M059J (cell line): ENCODE results near the gene PDGFA. TPM values are rescaled to one million over a fixed set of nuclear protein-coding genes. Genes with fewer than 3 reads are reported as not detected.
A peak's percentile ranks its signal among the peaks of the same experiment; 100 is the strongest.

ENCODE experiments used
- DNase-seq: peaks from one replicate; pipeline ENCODE4 v3.0.0-alpha.2; 2012; ENCODE audit warnings: low read depth
- total RNA-seq: library from RNA; depleted of rRNA; stranded (reverse); fragments of >200 nt; shearing (Covaris generic); gene quantifications from 2 replicates; pipeline ENCODE4 v1.2.3, GENCODE V29; 2014

Gene PDGFA
- total RNA-seq, 1 experiment from 2014 or later, result 6.3 TPM

DNA sequence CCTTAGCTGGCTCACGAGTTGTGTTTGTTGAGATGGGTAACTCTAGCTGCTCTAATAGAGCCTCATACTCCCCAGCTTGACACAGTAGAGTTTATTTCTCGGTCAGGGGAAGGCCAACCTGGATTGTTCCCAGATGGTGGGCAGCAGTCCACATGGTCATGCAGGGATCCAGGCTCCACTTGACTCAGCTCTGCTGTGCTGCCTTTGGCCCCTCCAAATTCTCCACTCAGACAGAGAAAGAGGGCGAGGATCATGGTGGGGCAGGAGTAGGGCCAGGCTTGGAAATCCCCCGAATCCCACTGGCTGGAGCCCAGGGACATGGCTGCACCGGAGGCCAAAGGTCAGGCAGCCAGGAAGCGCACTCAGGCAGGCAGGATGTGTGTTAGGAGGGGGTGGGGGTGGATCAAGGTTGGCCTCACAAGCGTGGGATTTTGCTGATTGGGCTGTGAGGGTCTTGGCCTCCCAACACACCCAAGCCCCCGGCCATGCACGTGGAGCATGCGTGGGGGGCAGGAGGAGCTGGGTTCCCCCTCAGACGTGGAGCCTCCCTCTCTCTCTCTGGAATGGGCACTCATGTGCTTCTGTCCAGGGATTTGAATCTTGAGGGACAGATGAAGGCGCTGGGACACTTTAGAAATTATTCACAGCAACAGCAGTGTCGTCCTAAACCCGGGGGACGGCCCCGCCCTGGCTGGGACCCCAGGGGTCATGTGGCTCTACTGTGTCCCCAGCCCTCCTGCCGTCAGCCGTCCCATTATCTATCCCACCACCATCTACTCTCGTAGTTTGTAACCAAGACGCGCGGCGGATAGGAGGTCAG lies 44.8 kb downstream of the PDGFA start:
- no peak for DNase-seq

DNA sequence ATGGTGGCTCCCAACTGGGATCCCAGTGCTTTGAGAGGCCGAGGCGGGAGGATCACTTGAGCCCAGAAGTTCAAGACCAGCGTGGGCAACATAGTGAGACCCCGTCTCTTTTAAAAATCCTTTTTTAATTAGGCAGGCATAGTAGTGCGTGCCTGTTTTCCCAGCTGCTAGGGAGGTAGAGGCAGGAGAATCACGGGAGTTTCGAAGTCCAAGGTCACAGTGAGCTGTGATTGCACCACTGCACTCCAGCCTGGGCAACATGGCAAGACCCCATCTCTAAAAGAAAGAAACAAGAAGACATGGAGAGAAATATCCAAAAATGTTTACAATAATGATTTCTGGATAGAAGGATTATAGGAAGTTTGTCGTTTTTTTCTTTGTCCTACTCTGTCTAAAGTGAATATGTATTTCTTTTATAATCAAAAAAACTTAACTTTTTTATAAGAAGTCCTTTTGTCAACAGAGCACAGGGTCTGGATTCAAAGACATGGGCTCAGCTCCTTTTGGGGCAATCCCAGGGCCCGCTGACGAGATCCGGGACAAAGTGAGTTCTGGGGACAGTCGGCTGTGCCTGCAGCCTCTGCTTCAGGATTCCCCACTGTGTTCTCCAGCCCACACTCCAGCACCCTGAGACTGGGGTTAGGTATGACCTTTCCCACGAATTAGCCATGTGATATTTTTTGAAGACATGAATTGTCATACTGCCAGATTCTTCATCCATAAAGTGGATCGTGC lies 45.6 kb downstream of the PDGFA start:
- no peak for DNase-seq

DNA sequence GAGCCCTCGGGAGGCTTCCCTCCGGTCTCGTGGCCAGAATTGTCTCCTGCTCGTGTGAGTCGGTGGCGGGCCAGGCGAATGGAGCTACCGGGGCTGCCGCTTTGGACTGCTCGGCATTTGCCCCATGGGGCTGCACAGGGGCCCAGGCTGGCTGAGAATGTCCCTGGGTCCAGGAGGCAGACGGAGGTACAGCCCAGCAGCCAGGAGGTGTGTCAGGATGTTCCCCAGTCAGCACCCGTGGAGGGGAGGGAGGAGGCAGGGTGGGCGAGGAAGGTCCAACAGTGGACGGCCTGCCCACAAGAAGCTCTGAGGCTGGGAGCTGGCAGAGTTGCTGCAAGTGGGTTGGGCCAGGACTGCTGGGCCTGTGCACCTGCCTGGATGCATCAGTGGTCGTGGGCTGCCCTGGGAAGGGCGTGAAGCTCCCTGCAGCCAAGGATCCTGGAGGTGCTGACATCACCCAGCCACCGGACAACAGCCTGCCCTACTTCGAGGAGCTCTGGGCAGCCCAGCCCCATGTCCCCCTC lies 46.4 kb downstream of the PDGFA start:
- no peak for DNase-seq

DNA sequence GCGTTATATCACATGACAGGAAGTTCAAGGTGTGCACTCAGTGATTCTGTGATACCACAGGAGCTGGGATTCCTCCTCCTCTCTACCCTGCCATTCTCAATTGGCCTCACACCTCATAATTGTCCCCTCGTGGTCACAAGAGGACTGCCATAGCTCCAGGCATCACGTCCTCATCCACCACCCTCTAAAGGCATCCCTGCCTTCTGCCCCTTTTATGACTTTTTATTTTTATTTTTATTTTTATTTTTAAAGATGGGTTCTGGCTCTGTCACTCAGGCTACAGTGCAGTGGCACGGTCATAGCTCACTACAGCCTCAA lies 47.0 kb downstream of the PDGFA start:
- DNase-seq, result no peak

DNA sequence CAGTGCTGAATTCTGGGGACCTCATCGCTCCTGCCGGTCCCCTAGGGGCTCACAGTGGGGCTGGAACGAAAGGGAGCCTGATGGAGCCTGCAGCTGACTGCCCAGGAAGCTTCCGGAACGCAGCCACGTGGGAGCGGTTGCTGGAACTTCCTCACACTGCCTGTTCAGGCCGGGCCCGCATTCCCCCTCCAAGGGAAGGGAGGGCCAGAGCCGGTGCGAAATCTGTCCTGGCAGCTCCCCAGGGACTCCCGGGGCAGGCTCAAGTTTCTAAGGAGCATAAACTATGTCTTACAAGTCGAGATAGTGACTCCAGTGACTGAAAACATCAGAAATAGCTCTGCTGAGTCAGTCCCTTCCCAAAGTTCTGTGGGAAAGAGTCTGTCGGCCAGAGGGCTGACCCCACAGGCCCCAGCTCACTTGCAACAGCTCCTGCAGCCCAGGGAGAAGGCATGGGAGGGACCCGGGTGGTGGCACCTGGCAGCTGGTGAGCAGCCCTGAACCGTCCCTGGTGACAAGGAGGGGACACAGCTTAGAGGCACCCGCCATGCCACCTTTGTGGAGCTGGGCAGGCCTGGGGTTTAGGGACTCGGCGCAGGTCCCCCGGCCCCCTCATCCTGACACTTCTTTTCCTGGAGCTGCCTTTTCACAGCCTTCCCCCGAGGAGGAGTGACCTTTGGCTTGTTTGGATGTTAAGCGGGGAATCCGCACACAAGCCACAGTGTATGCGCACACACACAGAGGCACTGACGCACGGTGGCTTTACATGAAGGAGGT lies 47.6 kb downstream of the PDGFA start:
- peak; percentile 77 for DNase-seq

DNA sequence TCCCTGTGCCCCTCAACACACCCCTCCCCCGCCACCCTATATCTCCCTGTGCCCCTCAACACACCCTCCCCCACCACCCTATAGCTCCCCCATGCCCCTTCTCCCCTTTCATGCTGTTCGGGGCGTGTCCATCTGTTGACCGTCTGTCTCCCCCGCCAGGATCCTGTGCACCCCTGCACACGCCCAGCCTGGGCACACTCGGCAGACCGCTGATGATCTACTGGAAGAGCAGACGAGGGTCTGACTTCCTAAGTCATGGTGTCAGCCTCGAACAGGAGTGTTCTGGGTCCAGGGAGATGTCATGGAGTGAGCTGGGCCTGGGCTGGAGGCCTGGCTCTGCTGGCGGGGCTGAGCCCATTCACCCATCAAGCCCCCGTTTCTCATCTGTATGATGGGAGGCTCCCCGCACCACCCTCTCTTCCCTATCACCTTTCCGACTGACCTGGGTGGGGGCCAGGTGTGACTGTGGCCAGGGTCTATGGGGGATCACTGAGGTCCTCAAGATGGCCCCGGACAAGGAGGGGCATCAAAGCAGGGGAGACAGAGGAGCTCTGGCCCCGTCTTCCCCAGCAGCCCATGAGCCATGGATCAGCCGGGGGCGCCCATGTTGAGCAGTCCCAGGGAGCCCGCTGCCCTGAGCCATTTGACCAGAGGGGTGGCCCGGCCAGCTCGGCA lies 48.3 kb downstream of the PDGFA start:
- DNase-seq, result no peak

DNA sequence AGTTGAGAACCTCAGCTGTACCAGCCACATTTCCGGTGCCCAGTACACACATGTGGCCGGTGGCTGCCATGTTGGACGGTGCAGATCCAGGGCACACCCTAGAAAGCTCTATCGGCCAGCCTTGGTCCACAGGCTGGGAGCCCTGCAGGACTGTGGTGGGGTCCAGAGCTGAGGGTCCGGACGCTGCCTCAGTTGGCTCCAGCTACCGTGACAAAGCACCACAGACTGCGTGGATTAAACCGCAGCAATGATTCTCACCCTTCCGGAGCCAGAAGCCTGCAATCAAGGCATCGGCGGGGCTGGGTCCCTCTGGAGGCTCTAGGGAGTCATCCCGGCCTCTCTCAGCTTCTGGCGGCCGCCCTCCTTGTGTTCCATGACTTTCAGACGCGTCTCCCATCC lies 50.1 kb downstream of the PDGFA start:
- no peak for DNase-seq

DNA sequence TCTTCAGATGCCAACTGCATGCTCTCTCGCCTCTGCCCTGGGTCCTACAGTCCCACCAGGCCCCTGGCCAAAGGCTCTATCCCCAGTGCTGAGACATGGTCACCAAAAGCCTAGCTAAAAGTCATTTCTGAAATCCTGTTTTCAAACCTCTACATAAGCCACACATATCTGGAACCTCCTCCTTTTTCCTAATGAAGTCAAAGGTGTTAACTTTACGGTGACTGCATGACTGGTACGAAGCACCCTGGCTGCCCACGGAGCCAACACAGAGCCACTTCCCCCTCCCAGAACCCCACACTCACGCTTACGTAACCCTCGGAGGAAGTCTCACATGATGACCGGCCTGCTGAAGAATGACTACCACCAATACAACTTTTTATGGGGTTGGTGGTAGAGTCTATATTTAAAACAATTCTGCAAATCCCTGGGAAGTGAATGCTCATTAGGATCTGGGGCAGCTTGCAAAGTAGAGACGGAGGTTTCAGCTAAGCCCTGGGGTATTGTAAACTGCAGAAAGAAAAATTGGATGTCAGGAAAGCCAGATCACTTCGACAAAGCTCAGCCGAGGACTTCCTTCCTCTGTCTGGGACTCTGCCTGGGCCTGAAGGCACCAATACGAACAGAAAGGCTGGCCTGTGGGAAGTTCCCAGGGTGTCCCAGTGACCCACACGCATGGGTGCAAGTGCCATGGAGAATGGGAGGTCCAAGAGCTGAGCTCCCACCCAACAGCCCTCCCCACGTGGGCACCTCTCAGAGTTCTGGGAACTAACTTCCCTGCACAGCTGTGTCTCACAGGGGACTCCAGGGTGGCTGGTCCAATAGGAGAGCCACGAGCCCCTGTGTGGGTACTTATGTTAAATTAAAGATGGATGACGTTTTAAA lies 50.7 kb downstream of the PDGFA start:
- peak; percentile 54 for DNase-seq

DNA sequence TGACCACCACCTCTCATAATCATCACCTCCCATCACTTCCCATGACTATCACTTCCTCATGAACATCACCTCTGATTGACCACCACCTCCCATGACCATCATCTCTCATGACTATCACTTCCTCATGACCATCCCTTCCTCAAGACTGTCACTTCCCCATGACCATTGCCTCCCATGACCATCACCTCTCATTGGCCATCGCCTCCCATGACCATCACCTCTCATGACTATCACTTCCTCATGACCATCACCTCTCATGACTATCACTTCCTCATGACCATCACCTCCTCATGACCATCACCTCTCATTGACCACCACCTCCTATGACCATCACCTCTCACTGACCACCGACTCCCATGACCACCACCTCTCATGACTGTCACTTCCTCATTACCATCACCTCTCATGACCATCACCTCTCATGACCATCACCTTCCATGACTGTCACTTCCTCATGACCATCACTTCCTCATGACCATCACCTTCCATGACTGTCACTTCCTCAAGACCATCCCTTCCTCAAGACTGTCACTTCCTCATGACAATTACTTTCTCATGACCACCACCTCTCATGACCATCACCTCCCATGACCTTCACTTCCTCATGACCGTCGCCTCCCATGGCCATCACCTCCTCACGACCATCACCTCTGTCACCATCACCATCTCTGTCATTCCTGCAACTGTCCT lies 51.6 kb downstream of the PDGFA start:
- no peak for DNase-seq

DNA sequence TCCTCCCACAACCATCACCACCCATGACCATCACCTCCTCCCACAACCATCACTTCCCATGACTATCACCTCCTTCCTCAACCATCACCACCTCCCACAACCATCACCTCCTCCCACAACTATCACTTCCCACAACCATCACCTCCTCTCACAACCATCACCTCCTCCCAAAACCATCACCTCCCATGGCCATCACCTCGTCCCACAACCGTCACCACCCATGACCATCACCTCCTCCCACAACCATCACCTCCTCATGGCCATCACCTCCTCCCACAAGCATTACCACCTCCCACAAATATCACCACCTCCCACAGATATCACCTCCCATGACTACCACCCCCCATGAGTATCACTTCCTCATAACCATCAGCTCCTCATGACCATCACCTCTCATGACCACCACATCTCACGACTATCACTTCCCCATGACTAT lies 52.2 kb downstream of the PDGFA start:
- DNase-seq, result no peak

DNA sequence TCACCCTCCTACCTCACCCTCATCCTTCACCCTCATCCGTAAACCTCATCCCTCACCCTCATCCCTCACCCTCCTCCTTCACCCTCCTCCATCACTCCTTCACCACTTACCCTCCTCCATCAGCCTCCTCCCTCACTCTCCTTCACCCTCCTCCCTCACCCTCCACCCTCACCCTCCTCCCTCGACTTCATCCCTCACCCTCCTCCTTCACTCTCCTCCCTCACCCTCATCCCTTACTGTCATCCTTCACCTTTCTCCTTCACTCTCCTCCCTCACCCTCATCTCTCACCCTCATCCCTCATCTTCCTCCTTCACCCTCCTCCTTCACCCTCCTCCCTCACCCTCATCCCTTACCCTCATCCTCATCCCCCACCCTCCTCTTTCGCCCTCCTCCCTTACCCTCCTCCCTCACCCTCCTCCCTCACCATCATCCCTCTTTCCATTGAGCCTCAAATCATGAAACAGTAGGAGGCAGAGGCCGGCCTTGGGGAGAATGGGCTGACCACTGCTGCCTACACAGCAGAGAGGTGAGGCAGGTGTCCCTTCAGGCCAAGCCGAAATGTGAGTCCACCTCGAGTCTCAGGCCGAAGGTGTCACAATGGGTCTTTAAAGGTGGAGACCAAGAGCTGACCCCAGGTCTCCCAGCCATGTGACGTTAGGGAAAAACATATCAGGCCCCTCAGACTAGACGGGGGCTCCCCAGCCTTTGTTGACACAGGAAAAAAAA lies 53.0 kb downstream of the PDGFA start:
- DNase-seq, result no peak

DNA sequence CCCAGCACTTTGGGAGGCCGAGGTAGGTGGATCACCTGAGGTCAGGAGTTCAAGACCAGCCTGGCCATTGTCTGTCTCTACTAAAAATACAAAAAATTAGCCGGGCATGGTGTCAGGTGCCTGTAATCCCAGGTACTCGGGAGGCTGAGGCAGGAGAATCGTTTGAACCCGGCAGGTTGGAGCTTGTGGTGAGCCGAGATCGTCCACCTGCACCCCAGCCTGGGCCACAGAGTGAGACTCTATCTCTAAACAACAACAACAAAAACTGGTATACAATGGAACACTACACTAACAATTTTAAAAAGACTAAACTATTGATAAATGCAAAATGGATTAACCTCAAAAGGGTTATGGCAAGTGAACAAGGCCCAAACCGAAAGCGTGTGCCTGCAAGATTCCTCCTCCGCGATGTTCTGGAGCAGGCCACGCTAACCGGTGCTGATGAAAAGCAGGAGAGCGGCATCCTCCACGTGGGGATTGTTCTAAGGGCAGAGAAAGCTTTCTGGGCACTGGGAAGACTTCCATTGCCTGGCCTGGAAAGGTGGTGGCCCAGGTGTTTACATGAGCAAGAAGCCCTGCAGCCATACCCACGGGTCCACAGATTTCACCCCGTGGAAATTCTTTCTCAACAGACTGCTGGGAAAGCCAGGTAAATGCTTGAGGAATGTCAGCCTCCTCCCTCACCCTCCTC lies 53.8 kb downstream of the PDGFA start:
- DNase-seq, result no peak

DNA sequence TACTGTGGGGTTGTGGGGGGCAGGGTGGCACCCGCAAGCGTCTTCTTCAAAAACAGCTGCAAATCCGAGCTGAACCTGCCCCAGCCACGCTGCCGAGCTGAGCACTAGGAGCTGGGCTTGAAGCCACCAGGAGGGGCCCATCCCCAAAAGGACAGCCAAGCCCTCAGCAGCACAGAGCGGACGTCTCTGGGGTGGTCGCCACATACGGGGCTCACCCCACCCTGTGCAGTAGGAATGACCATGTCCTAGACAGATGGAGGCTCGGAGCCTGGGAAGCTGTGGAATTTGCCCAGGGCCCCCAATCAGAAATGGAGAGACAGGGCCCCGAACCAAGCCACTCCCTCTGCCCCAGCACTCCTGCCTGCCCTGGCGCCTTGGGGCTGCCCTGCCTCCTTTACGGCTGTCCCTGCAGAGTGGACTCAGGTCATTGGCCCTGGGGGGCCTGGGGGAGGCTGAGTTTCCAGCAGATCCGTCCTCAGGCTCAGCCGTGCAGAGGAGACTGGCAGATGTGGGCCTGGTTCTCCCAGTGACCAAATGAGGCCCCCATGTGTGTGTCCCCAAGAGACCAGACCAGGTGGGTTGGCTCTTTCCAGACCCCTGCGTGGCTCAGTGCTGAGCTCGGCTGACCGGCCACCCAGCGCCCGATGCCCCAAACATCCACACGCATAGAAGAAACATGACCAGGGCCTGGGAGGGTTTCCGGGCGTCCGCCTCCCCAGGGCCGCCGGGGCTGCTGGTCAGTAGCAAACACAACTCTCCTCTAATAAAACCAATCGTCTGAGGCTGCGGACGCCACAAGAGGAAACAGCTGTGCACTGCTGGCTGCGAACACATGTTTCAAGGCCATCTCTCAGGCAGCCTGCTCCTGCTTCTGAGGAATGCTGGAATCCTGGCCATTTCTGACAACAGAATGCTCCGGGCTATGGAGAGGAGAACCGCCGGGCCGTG lies 54.9 kb downstream of the PDGFA start:
- DNase-seq, result no peak

DNA sequence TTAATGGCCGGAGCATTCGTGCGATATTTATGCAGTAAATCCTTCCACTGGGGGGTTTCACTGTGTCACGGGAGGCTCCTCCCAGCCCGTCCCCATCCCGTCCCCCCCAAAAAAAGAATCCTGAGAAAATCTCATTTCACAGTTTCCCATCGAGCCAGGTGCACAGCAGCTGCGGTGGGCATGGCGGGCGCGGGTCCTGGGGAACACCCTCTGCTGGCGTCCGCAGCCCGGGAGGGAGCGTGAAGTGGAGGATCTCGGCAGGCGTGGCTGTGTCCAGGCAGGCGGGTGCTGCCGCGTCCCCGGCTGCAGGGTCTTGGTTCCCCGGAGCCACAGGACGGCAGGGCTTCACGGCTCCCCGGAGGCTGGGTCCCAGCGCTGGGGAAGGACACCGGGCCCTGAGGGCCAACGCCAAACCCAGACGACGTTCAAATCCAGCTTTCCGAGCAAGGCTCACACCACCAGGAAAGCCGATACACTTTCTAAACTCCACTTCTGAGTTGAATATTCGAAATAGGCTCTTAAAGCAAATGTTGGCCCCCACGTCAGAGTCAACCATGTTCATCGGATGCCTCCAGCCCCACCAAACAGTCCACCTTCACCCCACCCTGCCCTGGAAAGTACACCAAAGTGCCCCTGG lies 55.7 kb downstream of the PDGFA start:
- DNase-seq, result no peak

DNA sequence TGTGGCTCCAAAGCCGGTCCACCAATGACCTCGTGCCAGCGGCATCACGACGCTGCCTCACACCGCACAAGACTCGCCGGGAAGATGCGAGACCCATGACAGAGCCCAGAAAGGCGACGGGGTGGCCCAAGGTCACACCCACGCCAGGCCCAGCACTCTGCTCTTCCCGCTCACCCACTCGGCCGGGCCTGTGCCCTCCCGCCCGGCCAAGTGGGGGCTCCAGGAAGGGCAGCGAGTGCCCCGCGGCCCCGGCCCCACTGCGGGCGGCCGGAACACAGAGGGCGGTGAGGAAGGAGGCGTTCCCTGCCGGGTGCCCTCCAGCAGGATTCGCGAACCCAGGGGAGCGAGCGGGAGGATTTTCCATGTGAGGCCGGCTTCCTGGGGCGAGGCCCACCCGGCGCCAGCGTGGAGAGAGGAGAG lies 56.3 kb downstream of the PDGFA start:
- no peak for DNase-seq

DNA sequence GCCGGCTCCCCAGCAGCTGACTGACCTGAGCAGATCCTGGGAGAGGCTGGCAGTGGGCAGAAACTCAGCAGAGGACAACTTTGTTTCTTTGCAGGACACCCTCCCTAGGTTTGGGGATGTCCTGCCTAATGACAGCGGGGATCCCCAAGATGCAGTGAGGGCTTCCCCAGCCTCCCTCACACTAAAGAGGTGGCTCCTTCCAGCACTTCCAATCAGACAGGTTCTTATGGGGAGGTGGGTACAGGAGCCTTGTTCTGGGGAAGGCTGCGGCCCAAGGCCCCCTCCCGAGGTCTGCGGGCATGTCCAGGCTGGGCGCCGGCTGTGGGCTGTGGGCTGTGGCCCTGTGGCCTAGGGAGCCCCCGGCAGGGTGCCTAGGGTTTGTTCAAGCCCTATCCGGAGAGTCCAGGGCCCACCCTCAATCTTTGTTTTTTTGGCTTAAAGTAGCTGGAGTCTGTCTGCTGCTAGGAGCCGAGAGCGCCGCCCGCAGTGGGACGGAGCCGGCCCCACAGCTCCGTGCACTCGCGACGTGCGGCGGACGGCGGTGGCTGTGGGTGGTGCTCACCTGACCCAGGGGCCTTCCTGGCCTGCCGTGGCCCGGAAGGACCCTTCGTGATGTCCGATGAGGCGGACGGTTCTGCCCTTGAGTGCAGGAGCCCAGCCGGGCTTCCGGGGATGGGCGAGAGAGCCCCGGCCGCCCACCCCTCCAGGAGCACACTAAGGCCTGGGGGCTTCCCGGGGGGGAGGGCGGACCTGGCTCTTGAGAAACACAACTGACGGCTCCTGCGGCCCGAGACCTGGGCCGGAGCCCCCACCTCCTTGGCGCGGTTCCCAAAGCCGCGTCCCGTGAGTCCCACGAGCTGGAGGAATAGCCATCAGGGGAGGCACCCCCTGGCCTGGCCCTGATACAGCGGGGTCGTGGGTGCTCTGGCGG lies 57.2 kb downstream of the PDGFA start:
- no peak for DNase-seq
